ENCODE measurements around the gene METTL23.

The METTL23 gene

GRCh38 chr17:76726776-76727718 is at the start of gene METTL23:
TSS of gene METTL23 (plus strand) at chr17:76726839. CDS start at chr17:76729711, 2,872 bp downstream.
- peak within 1 kb of the TSS; percentile 96 to 98 (median 98) for H3K4me3 Mint-ChIP-seq
- peaks cover 18% of the 10 kb centered on the region for H3K4me1 Mint-ChIP-seq
- TF ChIP-seq CTCF (IDR thresholded peaks at IDR 0.05; ENCODE audit: unreplicated experiment in 3 of 3), result peak; percentile 65 to 74 (median 66)
- H3K27me3 Mint-ChIP-seq (ENCODE audit: low read depth), result no peaks in the 10 kb centered on the region
- peaks cover 26% of the 10 kb centered on the region for H3K36me3 Mint-ChIP-seq (ENCODE audit: low read depth)
- no peaks in the 10 kb centered on the region for H3K9me3 Mint-ChIP-seq
- H3K27ac Mint-ChIP-seq, result peak within 1 kb of the TSS; percentile 81 to 96 (median 96)

- H3K27me3 Mint-ChIP-seq (ENCODE audit: low read depth), result no peaks in the 10 kb centered on the region
- no peak overlapping the region for H3K27ac Mint-ChIP-seq
- no peaks in the 10 kb centered on the region for H3K9me3 Mint-ChIP-seq
- no peak overlapping the region for H3K4me3 Mint-ChIP-seq
- peaks cover 4% of the 10 kb centered on the region for H3K36me3 Mint-ChIP-seq (ENCODE audit: low read depth)
- TF ChIP-seq CTCF (IDR thresholded peaks at IDR 0.05; ENCODE audit: unreplicated experiment in 3 of 3), result no peak
- peaks cover 27% of the 10 kb centered on the region for H3K4me1 Mint-ChIP-seq
Measured at GRCh38 chr17:76677406-76677805, 49.2 kb upstream of the METTL23 start.

- H3K36me3 Mint-ChIP-seq (ENCODE audit: low read depth), result peaks cover 4% of the 10 kb centered on the region
- TF ChIP-seq CTCF (IDR thresholded peaks at IDR 0.05; ENCODE audit: unreplicated experiment in 3 of 3), result no peak
- no peaks in the 10 kb centered on the region for H3K9me3 Mint-ChIP-seq
- H3K27me3 Mint-ChIP-seq (ENCODE audit: low read depth), result no peaks in the 10 kb centered on the region
- H3K27ac Mint-ChIP-seq, result no peak overlapping the region
- no peak overlapping the region for H3K4me3 Mint-ChIP-seq
- peaks cover 31% of the 10 kb centered on the region for H3K4me1 Mint-ChIP-seq
Measured at GRCh38 chr17:76678330-76678729, 48.3 kb upstream of the METTL23 start.

DNA sequence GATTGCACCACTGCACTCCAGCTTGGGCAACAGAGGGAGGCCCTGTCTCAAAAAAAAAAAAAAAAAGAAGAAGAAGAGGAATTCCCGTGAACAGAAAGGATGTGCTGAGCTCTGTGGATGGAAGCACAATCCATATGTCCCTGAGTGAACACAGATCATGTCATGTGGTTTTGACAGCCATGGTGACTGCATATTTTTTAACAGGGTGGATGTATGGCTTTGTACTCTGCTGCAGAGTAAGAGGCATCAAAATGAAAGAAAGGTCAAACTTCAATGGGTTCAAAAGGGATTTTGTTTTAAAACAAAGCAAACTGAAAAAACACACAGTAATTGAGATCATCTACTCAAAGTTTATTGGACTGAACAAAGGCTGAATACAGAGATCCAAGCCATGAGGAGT is 47.4 kb upstream of the METTL23 start:
- H3K4me1 Mint-ChIP-seq, result peaks cover 36% of the 10 kb centered on the region

GRCh38 chr17:76681222-76682137 is 45.2 kb upstream of the METTL23 start:
- no peaks in the 10 kb centered on the region for H3K9me3 Mint-ChIP-seq
- H3K36me3 Mint-ChIP-seq (ENCODE audit: low read depth), result no peaks in the 10 kb centered on the region
- peak; percentile 67 to 83 (median 74) for TF ChIP-seq CTCF (IDR thresholded peaks at IDR 0.05; ENCODE audit: unreplicated experiment in 3 of 3)
- no peaks in the 10 kb centered on the region for H3K27me3 Mint-ChIP-seq (ENCODE audit: low read depth)
- peak overlapping the region in 2 of 3 experiments; percentile 28 to 37 for H3K4me3 Mint-ChIP-seq
- peak overlapping the region; percentile 80 to 93 (median 88) for H3K27ac Mint-ChIP-seq
- peaks cover 49% of the 10 kb centered on the region for H3K4me1 Mint-ChIP-seq

More for the DNA sequence above, 47.4 kb upstream of the METTL23 start:
- TF ChIP-seq CTCF (IDR thresholded peaks at IDR 0.05; ENCODE audit: unreplicated experiment in 3 of 3), result no peak
- Mint-ChIP-seq H3K4me3 (no peak overlapping the region), H3K27me3 (ENCODE audit: low read depth) (no peaks in the 10 kb centered on the region), H3K9me3 (no peaks in the 10 kb centered on the region), H3K36me3 (ENCODE audit: low read depth) (peaks cover 4% of the 10 kb centered on the region), H3K27ac (no peak overlapping the region)
